D721Med (cell line): ENCODE measurements around the gene ZNF485.
"Not testable (repeated sequence)": the region's sequence is repeated elsewhere in the genome, so short reads cannot be mapped to it uniquely, and the experiment has no call there.

Experiments used
- DNase-seq: peaks from one replicate; pipeline ENCODE4 v3.0.0; 2011; ENCODE audit warnings: low spot score; ENCODE audit not compliant: insufficient read length
- FAIRE-seq: peaks from 2 replicates; lab custom pipeline; 2011; peaks lifted over from hg19 to GRCh38; lab: Jason Lieb, UNC
- TF ChIP-seq, protein P1 (sequence below): IDR thresholded peaks from 2 replicates; pipeline ENCODE4 v1.5.1; 2012; ENCODE audit warnings: mild to moderate bottlenecking, control low read depth; ENCODE audit not compliant: insufficient read depth; ENCODE audit errors: missing control alignments

Gene ZNF485

DNA sequence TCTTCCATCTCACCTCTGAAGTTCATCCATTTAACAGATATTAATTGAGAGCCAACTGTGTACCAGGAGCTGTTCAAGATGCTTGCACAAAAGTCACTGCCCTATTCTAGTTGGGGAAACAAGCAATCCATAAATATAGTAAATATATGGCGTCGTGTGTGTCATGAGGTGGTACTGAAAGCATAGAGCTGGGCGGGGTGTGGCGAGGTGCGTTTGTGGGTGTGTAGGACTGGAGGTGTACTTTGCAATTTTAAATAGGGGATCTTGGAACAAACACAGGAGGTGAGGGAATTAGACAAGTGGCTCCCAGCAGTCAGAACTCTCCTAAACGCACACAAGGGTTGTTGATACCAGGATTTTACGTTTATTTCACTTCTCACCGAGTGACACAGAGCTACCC, 31.3 kb upstream of the ZNF485 start:
- TF ChIP-seq, protein P1, sequence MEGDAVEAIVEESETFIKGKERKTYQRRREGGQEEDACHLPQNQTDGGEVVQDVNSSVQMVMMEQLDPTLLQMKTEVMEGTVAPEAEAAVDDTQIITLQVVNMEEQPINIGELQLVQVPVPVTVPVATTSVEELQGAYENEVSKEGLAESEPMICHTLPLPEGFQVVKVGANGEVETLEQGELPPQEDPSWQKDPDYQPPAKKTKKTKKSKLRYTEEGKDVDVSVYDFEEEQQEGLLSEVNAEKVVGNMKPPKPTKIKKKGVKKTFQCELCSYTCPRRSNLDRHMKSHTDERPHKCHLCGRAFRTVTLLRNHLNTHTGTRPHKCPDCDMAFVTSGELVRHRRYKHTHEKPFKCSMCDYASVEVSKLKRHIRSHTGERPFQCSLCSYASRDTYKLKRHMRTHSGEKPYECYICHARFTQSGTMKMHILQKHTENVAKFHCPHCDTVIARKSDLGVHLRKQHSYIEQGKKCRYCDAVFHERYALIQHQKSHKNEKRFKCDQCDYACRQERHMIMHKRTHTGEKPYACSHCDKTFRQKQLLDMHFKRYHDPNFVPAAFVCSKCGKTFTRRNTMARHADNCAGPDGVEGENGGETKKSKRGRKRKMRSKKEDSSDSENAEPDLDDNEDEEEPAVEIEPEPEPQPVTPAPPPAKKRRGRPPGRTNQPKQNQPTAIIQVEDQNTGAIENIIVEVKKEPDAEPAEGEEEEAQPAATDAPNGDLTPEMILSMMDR: no peak
- FAIRE-seq: no peak
- DNase-seq: no peak

DNA sequence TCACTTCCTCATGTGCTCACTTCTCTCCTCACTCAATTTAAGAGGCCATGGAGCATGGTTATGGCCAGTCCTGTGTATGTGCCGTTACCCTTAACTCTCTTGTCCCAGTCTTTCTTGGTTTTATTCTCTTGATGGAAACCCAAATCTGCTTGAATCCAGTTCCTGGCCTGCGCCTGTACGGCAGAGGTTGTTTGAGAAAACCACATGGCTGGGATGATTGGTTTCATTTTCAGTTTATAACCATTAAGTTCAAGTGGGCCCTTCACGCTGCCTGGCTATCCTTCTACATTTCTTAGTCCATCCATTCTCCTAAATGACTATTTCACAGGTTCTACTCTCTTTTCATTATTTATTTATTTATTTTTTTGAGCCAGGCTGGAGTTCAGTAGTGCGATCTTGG, 30.2 kb upstream of the ZNF485 start:
- TF ChIP-seq, protein P1: no peak
- DNase-seq: no peak
- no peak for FAIRE-seq

DNA sequence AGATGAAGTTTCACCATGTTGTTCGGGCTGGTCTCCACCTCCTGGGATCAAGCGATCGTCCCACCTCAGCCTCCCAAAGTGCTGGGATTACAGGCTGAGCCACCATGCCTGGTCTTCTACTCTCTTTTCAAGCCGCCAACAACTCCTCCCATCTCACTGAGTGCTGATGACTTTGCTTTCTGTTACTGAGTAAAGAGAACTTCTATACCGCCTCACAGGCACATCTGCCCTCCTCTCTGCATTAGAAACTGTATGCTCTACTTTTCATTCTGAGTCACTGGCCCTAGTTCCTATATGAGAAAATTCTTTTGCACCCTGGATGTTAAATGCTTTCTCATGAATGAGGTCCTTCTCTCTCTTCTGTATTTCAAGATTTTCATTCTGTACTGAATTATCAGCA, 29.7 kb upstream of the ZNF485 start:
- FAIRE-seq: no peak
- no peak for DNase-seq
- TF ChIP-seq, protein P1: no peak

DNA sequence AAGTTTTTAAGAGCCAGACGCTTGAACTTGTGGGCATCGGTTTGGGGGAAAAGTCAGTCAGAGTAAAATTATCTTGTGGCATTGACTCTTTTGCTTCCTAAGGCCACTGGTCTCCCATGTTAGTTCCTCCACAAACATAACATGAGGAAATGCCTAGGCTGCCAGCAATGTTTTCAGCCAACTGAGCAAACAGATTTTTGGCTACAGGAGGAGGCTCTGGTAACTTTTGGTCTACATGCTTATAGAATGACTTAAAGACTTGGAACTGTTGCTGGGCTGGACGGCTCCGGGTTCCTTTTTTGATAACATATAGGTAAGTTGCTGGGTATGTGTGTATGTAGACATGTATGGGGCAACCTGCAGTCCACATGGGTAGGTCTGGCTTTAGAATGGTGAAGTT, 22.2 kb upstream of the ZNF485 start:
- DNase-seq: no peak
- TF ChIP-seq, protein P1: no peak
- FAIRE-seq: no peak

DNA sequence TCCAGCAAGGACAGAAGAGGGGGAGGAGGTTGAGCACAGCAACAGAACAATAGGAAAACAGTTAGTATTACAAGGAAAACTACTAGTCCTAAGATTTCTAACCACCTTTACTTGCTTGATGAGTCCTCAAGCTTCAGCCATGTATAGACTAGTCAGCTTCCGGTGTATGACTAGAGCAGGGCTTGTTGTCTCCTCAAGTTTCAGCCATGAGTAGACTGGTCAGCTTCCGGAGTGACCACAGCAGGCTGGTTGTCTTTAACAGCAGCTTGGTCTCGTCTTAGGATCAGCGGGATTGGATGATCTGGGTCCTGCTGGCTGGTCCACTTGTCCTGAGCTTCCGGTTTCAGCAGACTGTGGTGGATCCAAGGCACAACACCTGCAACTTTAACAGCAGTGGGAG, 21.2 kb upstream of the ZNF485 start:
- TF ChIP-seq, protein P1: no peak
- no peak for DNase-seq
- no peak for FAIRE-seq

DNA sequence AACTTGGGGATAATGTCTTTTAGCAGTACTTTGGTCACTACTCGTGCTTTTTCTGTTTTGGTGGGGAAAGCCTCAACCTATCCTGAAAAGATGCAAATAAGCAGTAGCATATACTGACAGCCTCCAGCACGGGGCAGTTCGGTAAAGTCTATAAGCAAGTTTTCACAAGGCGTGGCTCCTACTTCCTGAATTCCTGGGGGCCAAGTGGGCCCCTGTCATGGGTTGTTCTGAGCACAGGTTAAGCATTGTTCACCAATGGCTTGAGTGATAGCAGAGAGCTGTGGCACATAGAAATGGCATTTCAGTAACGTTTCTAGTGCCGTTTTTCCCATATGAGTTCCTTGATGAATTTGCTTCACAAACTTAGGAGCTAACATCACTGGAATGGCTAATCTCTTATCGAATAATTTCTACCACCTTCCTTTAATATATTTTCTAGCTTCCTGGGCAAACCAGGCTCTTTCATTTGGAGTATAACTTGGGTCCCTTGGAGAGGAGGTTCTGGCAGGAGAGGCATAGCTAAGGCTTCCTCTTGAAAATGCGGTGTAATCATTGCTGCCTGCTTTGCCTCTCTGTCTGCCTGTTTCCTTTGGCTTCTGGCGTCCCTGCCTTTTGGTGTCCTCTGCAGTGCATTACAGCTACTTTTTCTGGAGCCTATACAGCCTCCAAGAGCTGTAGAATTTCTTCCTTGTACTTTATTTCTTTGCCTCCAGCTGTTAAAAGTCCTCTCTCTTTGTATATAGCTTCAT, 20.1 kb upstream of the ZNF485 start:
- TF ChIP-seq, protein P1: no peak
- FAIRE-seq (no peak), DNase-seq (no peak)

DNA sequence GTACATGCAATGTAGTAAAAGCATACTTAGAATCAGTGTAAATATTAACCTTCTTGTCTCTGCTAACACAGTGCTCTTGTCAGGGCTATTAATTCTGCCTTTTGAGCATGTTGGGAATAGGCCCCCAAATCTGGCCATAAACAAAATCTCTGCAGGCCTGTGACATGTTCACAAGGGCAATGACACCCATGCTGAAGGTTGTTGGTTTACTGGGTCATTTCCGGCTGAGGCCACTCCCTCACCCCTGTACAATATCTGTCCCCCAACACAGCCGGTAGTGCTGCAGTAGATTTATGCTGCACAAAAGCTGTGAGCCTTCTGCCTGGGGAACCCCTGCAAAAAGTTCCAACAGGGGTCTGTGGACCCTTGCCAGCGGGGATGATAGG, 19.5 kb upstream of the ZNF485 start:
- not testable (repeated sequence) for FAIRE-seq, DNase-seq
